Activated CD4-positive, alpha-beta T cell treated with anti-CD3 and anti-CD28 coated beads for 36 hours (primary cell): ENCODE results near the gene SERPINB5. TPM values are rescaled to one million over a fixed set of nuclear protein-coding genes. Genes with fewer than 3 reads are reported as not detected.

Source experiments
- ATAC-seq: fragments of 200-7000 bp; cut with Tn5 transposase; one replicate; pipeline ENCODE4 v1.10.0; 2021; ENCODE audit warnings: mild to moderate bottlenecking, moderate library complexity
- CTCF ChIA-PET: fragments of 350-600 bp; sonication (Branson Sonifier 250); formaldehyde crosslinking; loops from one replicate; lab custom pipeline; 2021; ENCODE audit warnings: antibody characterized with exemption; lab: Charles Lee
- POLR2A ChIA-PET: fragments of 350-600 bp; sonication (Branson Sonifier 250); formaldehyde crosslinking; loops from one replicate; lab custom pipeline; 2021; ENCODE audit warnings: antibody characterized with exemption, inconsistent platforms; lab: Charles Lee
- DNase-seq: peaks from one replicate; pipeline ENCODE4 v3.0.0-alpha.2; 2020
- H3K27ac Mint-ChIP-seq: one replicate; pipeline ENCODE4 v1.8.0; 2021; ENCODE audit warnings: mixed read lengths
- H3K27me3 Mint-ChIP-seq: one replicate; pipeline ENCODE4 v1.8.0; 2021; ENCODE audit warnings: mixed read lengths
- H3K36me3 Mint-ChIP-seq: one replicate; pipeline ENCODE4 v1.8.0; 2021; ENCODE audit warnings: low read depth, mixed read lengths
- H3K4me1 Mint-ChIP-seq: one replicate; pipeline ENCODE4 v1.8.0; 2021; ENCODE audit warnings: mixed read lengths
- H3K4me3 Mint-ChIP-seq: one replicate; pipeline ENCODE4 v1.8.0; 2021; ENCODE audit warnings: mild to moderate bottlenecking, moderate library complexity, mixed read lengths
- H3K9me3 Mint-ChIP-seq: one replicate; pipeline ENCODE4 v1.8.0; 2021; ENCODE audit warnings: low read depth, mixed read lengths
- intact Hi-C, 2 experiments: fragments of 100-400 bp; cut with DNase I in 1 of 2; cut with micrococcal nuclease in 1 of 2; formaldehyde crosslinking; loops; one replicate each; pipeline versions ENCODE4 v1.14.2 to v1.15.1; 2022 to 2024; cut with DNase I, micrococcal nuclease
- total RNA-seq, 2 experiments: library from RNA; stranded (reverse); gene quantifications; one replicate each; pipeline ENCODE4 v1.2.3, GENCODE V29; 2021

Gene SERPINB5
- total RNA-seq, 2 experiments from 2014 or later, result not detected

- H3K4me3 Mint-ChIP-seq, result no peak overlapping the region
- intact Hi-C loops, result no loop called here
- H3K4me1 Mint-ChIP-seq, result peaks cover 6% of the 10 kb centered on the region
- ChIA-PET CTCF (interaction anchor here (1.3 kb wide), 1 partner anchor 50 kb away, joined by 3 read pairs; no protein-coding TSS in a partner anchor), POLR2A (no interaction called here)
- H3K36me3 Mint-ChIP-seq, result no peaks in the 10 kb centered on the region
- no peaks in the 10 kb centered on the region for H3K9me3 Mint-ChIP-seq
- DNase-seq, result no peak
- peaks cover 13% of the 10 kb centered on the region for H3K27me3 Mint-ChIP-seq
- H3K27ac Mint-ChIP-seq, result no peak overlapping the region
- ATAC-seq, result no peak
These were observed 9.1 kb upstream of the SERPINB5 start for GRCh38 chr18:63467699-63468098.

GRCh38 chr18:63468575-63468974 is 8.2 kb upstream of the SERPINB5 start:
- Mint-ChIP-seq H3K27ac (no peak overlapping the region), H3K36me3 (no peaks in the 10 kb centered on the region), H3K4me1 (peaks cover 6% of the 10 kb centered on the region), H3K27me3 (peaks cover 12% of the 10 kb centered on the region), H3K9me3 (no peaks in the 10 kb centered on the region), H3K4me3 (no peak overlapping the region)
- ATAC-seq (no peak), DNase-seq (no peak)
- CTCF ChIA-PET, result no interaction called here
- intact Hi-C loops, result no loop called here
- POLR2A ChIA-PET, result no interaction called here

- H3K4me3 Mint-ChIP-seq, result no peak overlapping the region
- intact Hi-C loops, result no loop called here
- H3K9me3 Mint-ChIP-seq, result no peaks in the 10 kb centered on the region
- no peak overlapping the region for H3K27ac Mint-ChIP-seq
- ChIA-PET POLR2A (no interaction called here), CTCF (no interaction called here)
- H3K27me3 Mint-ChIP-seq, result peaks cover 9% of the 10 kb centered on the region
- DNase-seq (no peak), ATAC-seq (no peak)
- no peaks in the 10 kb centered on the region for H3K4me1 Mint-ChIP-seq
- no peaks in the 10 kb centered on the region for H3K36me3 Mint-ChIP-seq
These were observed 6.0 kb upstream of the SERPINB5 start for GRCh38 chr18:63470751-63471150.

- POLR2A ChIA-PET, result no interaction called here
- intact Hi-C loops, result no loop called here
- no peak overlapping the region for H3K4me3 Mint-ChIP-seq
- peaks cover 10% of the 10 kb centered on the region for H3K27me3 Mint-ChIP-seq
- no peaks in the 10 kb centered on the region for H3K4me1 Mint-ChIP-seq
- no peaks in the 10 kb centered on the region for H3K9me3 Mint-ChIP-seq
- CTCF ChIA-PET, result interaction anchor here (0.7 kb wide), 1 partner anchor 42 kb away, joined by 3 read pairs; no protein-coding TSS in a partner anchor
- DNase-seq (no peak), ATAC-seq (no peak)
- H3K27ac Mint-ChIP-seq, result no peak overlapping the region
- no peaks in the 10 kb centered on the region for H3K36me3 Mint-ChIP-seq
These were observed 4.4 kb upstream of the SERPINB5 start for GRCh38 chr18:63472380-63472779.

GRCh38 chr18:63477200-63477599 is 442 bp downstream of the SERPINB5 start:
- Mint-ChIP-seq H3K27me3 (peaks cover 8% of the 10 kb centered on the region), H3K36me3 (no peaks in the 10 kb centered on the region), H3K4me1 (no peaks in the 10 kb centered on the region), H3K4me3 (no peak overlapping the region), H3K9me3 (no peaks in the 10 kb centered on the region), H3K27ac (no peak overlapping the region)
- ChIA-PET POLR2A (no interaction called here), CTCF (no interaction called here)
- DNase-seq (no peak), ATAC-seq (no peak)
- intact Hi-C loops, result no loop called here

- DNase-seq, result no peak
- no peaks in the 10 kb centered on the region for H3K4me1 Mint-ChIP-seq
- intact Hi-C loops, result no loop called here
- POLR2A ChIA-PET, result no interaction called here
- no peaks in the 10 kb centered on the region for H3K36me3 Mint-ChIP-seq
- ATAC-seq, result no peak
- H3K9me3 Mint-ChIP-seq, result no peaks in the 10 kb centered on the region
- H3K27ac Mint-ChIP-seq, result no peak overlapping the region
- peaks cover 5% of the 10 kb centered on the region for H3K27me3 Mint-ChIP-seq
- H3K4me3 Mint-ChIP-seq, result no peak overlapping the region
- CTCF ChIA-PET, result interaction anchor here (0.7 to 1.2 kb wide), 2 partner anchors 14 to 112 kb away, joined by 3 to 5 read pairs; no protein-coding TSS in a partner anchor
These were observed 1.2 kb downstream of the SERPINB5 start for GRCh38 chr18:63477968-63478367.

GRCh38 chr18:63479826-63480225 is 3.1 kb downstream of the SERPINB5 start:
- H3K9me3 Mint-ChIP-seq, result no peaks in the 10 kb centered on the region
- no peak overlapping the region for H3K4me3 Mint-ChIP-seq
- no peak overlapping the region for H3K27ac Mint-ChIP-seq
- H3K4me1 Mint-ChIP-seq, result no peaks in the 10 kb centered on the region
- ATAC-seq (no peak), DNase-seq (no peak)
- H3K36me3 Mint-ChIP-seq, result no peaks in the 10 kb centered on the region
- intact Hi-C loops, result no loop called here
- ChIA-PET CTCF (interaction anchor here (1.0 kb wide), 1 partner anchor 13 kb away, joined by 3 read pairs; no protein-coding TSS in a partner anchor), POLR2A (no interaction called here)
- peaks cover 5% of the 10 kb centered on the region for H3K27me3 Mint-ChIP-seq

GRCh38 chr18:63480476-63480875 is 3.7 kb downstream of the SERPINB5 start:
- Mint-ChIP-seq H3K9me3 (no peaks in the 10 kb centered on the region), H3K4me1 (no peaks in the 10 kb centered on the region)
- POLR2A ChIA-PET, result no interaction called here

GRCh38 chr18:63480915-63481314 is 4.2 kb downstream of the SERPINB5 start:
- CTCF ChIA-PET, result no interaction called here
- Mint-ChIP-seq H3K9me3 (no peaks in the 10 kb centered on the region), H3K36me3 (no peaks in the 10 kb centered on the region), H3K27me3 (peaks cover 8% of the 10 kb centered on the region), H3K4me3 (no peak overlapping the region), H3K27ac (no peak overlapping the region), H3K4me1 (no peaks in the 10 kb centered on the region)
- intact Hi-C loops, result no loop called here
- POLR2A ChIA-PET, result no interaction called here
- ATAC-seq, result no peak
- DNase-seq, result no peak

More at GRCh38 chr18:63480476-63480875, 3.7 kb downstream of the SERPINB5 start:
- no peaks in the 10 kb centered on the region for H3K36me3 Mint-ChIP-seq
- H3K27ac Mint-ChIP-seq, result no peak overlapping the region
- ATAC-seq (no peak), DNase-seq (no peak)
- intact Hi-C loops, result no loop called here
- peaks cover 5% of the 10 kb centered on the region for H3K27me3 Mint-ChIP-seq
- no peak overlapping the region for H3K4me3 Mint-ChIP-seq
- CTCF ChIA-PET, result interaction anchor here (1.0 kb wide), 1 partner anchor 12 kb away, joined by 3 read pairs; no protein-coding TSS in a partner anchor

GRCh38 chr18:63487676-63488075 is 10.9 kb downstream of the SERPINB5 start:
- Mint-ChIP-seq H3K4me1 (no peaks in the 10 kb centered on the region), H3K4me3 (no peak overlapping the region), H3K27ac (no peak overlapping the region), H3K36me3 (no peaks in the 10 kb centered on the region), H3K9me3 (no peaks in the 10 kb centered on the region), H3K27me3 (peaks cover 10% of the 10 kb centered on the region)
- ATAC-seq (no peak), DNase-seq (no peak)
- ChIA-PET POLR2A (no interaction called here), CTCF (interaction anchor here (0.6 to 1.4 kb wide), 7 partner anchors 9 to 48 kb away, joined by 3 to 9 read pairs (median 3); no protein-coding TSS in a partner anchor)
- intact Hi-C loops, result no loop called here

- H3K4me3 Mint-ChIP-seq, result no peak overlapping the region
- intact Hi-C loops, result no loop called here
- ChIA-PET CTCF (interaction anchor here (1.1 to 1.4 kb wide), 4 partner anchors 14 to 49 kb away, joined by 3 to 9 read pairs (median 4); no protein-coding TSS in a partner anchor), POLR2A (no interaction called here)
- ATAC-seq, result no peak
- DNase-seq, result no peak
- H3K36me3 Mint-ChIP-seq, result no peaks in the 10 kb centered on the region
- H3K27ac Mint-ChIP-seq, result no peak overlapping the region
- H3K9me3 Mint-ChIP-seq, result no peaks in the 10 kb centered on the region
- H3K27me3 Mint-ChIP-seq, result peaks cover 13% of the 10 kb centered on the region
- no peaks in the 10 kb centered on the region for H3K4me1 Mint-ChIP-seq
These were observed 11.4 kb downstream of the SERPINB5 start for GRCh38 chr18:63488160-63488559.

- no peaks in the 10 kb centered on the region for H3K9me3 Mint-ChIP-seq
- DNase-seq (no peak), ATAC-seq (no peak)
- H3K36me3 Mint-ChIP-seq, result no peaks in the 10 kb centered on the region
- H3K27me3 Mint-ChIP-seq, result peaks cover 9% of the 10 kb centered on the region
- intact Hi-C loops, result no loop called here
- no peaks in the 10 kb centered on the region for H3K4me1 Mint-ChIP-seq
- CTCF ChIA-PET, result interaction anchor here (0.8 to 1.8 kb wide), 7 partner anchors 13 to 86 kb away, joined by 3 to 8 read pairs (median 3); no protein-coding TSS in a partner anchor
- POLR2A ChIA-PET, result no interaction called here
- no peak overlapping the region for H3K27ac Mint-ChIP-seq
- no peak overlapping the region for H3K4me3 Mint-ChIP-seq
These were observed 16.1 kb downstream of the SERPINB5 start for GRCh38 chr18:63492851-63493250.
